A549 (cell line): ENCODE data around the gene MBLAC1. TPM values are rescaled to one million over a fixed set of nuclear protein-coding genes. Genes with fewer than 3 reads are reported as not detected.
A peak's percentile ranks its signal among the peaks of the same experiment; 100 is the strongest.

Experiments used
- ATAC-seq, 2 experiments: fragments of 200-7000 bp in 1 of 2; fragments of >200 bp in 1 of 2; cut with Nextera tagmentation in 1 of 2; cut with Tn5 transposase in 1 of 2; 3 replicates each; pipeline versions ENCODE4 v1.8.0 to v1.9.1; 2018 to 2020; ENCODE audit warnings: mild to moderate bottlenecking in 1 of 2, moderate library complexity in 1 of 2
- CTCF ChIA-PET: fragments of 300-600 bp; sonication (Branson Sonifier 250); formaldehyde crosslinking; extraction: SDS; loops from one replicate; lab custom pipeline; 2021; ENCODE audit warnings: antibody characterized with exemption, inconsistent platforms; lab: Yijun Ruan, JAX
- POLR2A ChIA-PET: fragments of 350-600 bp; formaldehyde crosslinking; extraction: SDS; loops from one replicate; lab custom pipeline; 2021; ENCODE audit warnings: antibody characterized with exemption, inconsistent platforms; lab: Yijun Ruan, JAX
- DNase-seq, 2 experiments: peaks; one replicate each; pipeline versions ENCODE4 v3.0.0 to v3.0.0-alpha.2; 2011 to 2016; ENCODE audit warnings: low read depth in 1 of 2, low spot score in 1 of 2
- FAIRE-seq: peaks from 2 replicates; lab custom pipeline; 2011; peaks lifted over from hg19 to GRCh38; lab: Jason Lieb, UNC
- H3K27ac ChIP-seq, 2 experiments: fragments of >200 bp; sonication (Bioruptor Twin); formaldehyde crosslinking; 3 replicates each; pipeline ENCODE4 v1.5.1; 2016 to 2017
- H3K4me1 ChIP-seq: fragments of >200 bp; sonication (Bioruptor Twin); formaldehyde crosslinking; 3 replicates; pipeline ENCODE4 v1.6.1; 2016
- H3K4me2 ChIP-seq: fragments of >200 bp; sonication (Bioruptor Twin); formaldehyde crosslinking; 3 replicates; pipeline ENCODE4 v1.6.1; 2016
- H3K4me3 ChIP-seq: fragments of >200 bp; sonication (Bioruptor Twin); formaldehyde crosslinking; 3 replicates; pipeline ENCODE4 v1.5.1; 2016
- H3K9me3 ChIP-seq: fragments of >200 bp; sonication (Bioruptor Twin); formaldehyde crosslinking; 3 replicates; pipeline ENCODE4 v1.6.1; 2016
- BHLHE40 ChIP-seq: IDR thresholded peaks from 2 replicates; pipeline ENCODE4 v1.6.1; 2012; ENCODE audit warnings: low read depth, low read length, inconsistent platforms
- CBX8 ChIP-seq: fragments of 200-600 bp; sonication (generic); IDR thresholded peaks from 2 replicates; pipeline ENCODE4 v1.6.1; 2016
- EP300 ChIP-seq, 2 experiments: fragments of >200 bp; sonication (Bioruptor Twin); formaldehyde crosslinking; IDR thresholded peaks; 2 replicates in 1 of 2; 3 replicates in 1 of 2; pipeline ENCODE4 v1.6.1; 2016 to 2017
- ESRRA ChIP-seq: fragments of 150-350 bp; IDR thresholded peaks from 2 replicates; pipeline ENCODE4 v1.6.1; 2014; ENCODE audit warnings: mild to moderate bottlenecking, low read length, borderline replicate concordance
- HEYL ChIP-seq: fragments of 250-450 bp; sonication (Bioruptor Pico); IDR thresholded peaks from 2 replicates; pipeline ENCODE4 v1.8.0; 2021; ENCODE audit warnings: mild to moderate bottlenecking, moderate library complexity
- HOXB13 ChIP-seq: fragments of 250-450 bp; sonication (Bioruptor Pico); IDR thresholded peaks from 2 replicates; pipeline ENCODE4 v1.5.0; 2020; ENCODE audit warnings: low read depth, mild to moderate bottlenecking, moderate library complexity
- JUNB ChIP-seq: fragments of >200 bp; sonication (Bioruptor Twin); formaldehyde crosslinking; IDR thresholded peaks from 2 replicates; pipeline ENCODE4 v1.6.1; 2016
- NFE2L2 ChIP-seq: fragments of 150-350 bp; conservative IDR thresholded peaks from 2 replicates; pipeline ENCODE4 v1.6.1; 2014; ENCODE audit warnings: low read length
- NPAS2 ChIP-seq: fragments of 250-450 bp; sonication (Bioruptor Pico); IDR thresholded peaks from 2 replicates; pipeline ENCODE4 v1.8.0; 2022; ENCODE audit warnings: mild to moderate bottlenecking, moderate library complexity, borderline replicate concordance
- NR3C1 ChIP-seq: fragments of >200 bp; sonication (Bioruptor Twin); formaldehyde crosslinking; IDR thresholded peaks from 3 replicates; pipeline ENCODE4 v1.6.1; 2017
- PBX3 ChIP-seq: IDR thresholded peaks from 2 replicates; pipeline ENCODE4 v1.6.1; 2012
- POLR2A ChIP-seq: IDR thresholded peaks from 2 replicates; pipeline ENCODE4 v1.6.1; 2012; ENCODE audit warnings: mild to moderate bottlenecking, low read length
- POLR2AphosphoS2 ChIP-seq: conservative IDR thresholded peaks from 2 replicates; pipeline ENCODE4 v1.6.1; 2012; ENCODE audit warnings: low read length, improper control_type of control experiment, inconsistent platforms
- RCOR1 ChIP-seq: fragments of 150-350 bp; IDR thresholded peaks from 2 replicates; pipeline ENCODE4 v1.6.1; 2014; ENCODE audit warnings: antibody characterized with exemption, low read length, low read depth
- SREBF2 ChIP-seq: fragments of 450-650 bp; IDR thresholded peaks from 2 replicates; pipeline ENCODE4 v1.6.1; 2014; ENCODE audit warnings: mild to moderate bottlenecking, moderate library complexity
- ZC3H11A ChIP-seq: fragments of 450-650 bp; IDR thresholded peaks from 2 replicates; pipeline ENCODE4 v1.6.1; 2014; ENCODE audit warnings: antibody characterized with exemption, mild to moderate bottlenecking
- ZNF302 ChIP-seq: fragments of 250-450 bp; sonication (Bioruptor Pico); IDR thresholded peaks from 2 replicates; pipeline ENCODE4 v1.9.0; 2021; ENCODE audit warnings: inconsistent platforms, mild to moderate bottlenecking, moderate library complexity
- ZSCAN20 ChIP-seq: fragments of 250-450 bp; sonication (Bioruptor Pico); IDR thresholded peaks from 2 replicates; pipeline ENCODE4 v1.8.0; 2022; ENCODE audit warnings: mild to moderate bottlenecking, moderate library complexity
- WGBS: methylation state at CpG from one replicate; pipeline ENCODE4 v1.1.6; 2017; ENCODE audit errors: missing lambda C conversion rate; 5-methylcytosine and 5-hydroxymethylcytosine counted together
- polyA plus RNA-seq, 4 experiments: library from polyadenylated mRNA; depleted of rRNA in 3 of 4; stranded (reverse); fragments of >200 nt; fragmentation: RNase III in 1 of 4; extraction: RNeasy Plus Mini Kit Qiagen cat#74134 plus additional on column Dnase treatment in 1 of 4; gene quantifications; 2 replicates in 3 of 4; 3 replicates in 1 of 4; pipeline ENCODE4 v1.2.3, GENCODE V29; 2011 to 2017
- TF ChIP-seq, protein P1 (sequence below): fragments of 450-650 bp; IDR thresholded peaks from 2 replicates; pipeline ENCODE4 v1.6.1; 2014; ENCODE audit warnings: antibody characterized with exemption
- TF ChIP-seq, protein P2 (sequence below): fragments of 200-600 bp; sonication (generic); IDR thresholded peaks from 2 replicates; pipeline ENCODE4 v1.6.1; 2016; ENCODE audit warnings: antibody characterized with exemption, mild to moderate bottlenecking, moderate library complexity
- TF ChIP-seq, protein P3 (sequence below): IDR thresholded peaks from 2 replicates; pipeline ENCODE4 v1.6.1; 2012

The MBLAC1 gene
- polyA plus RNA-seq, 2 of the 4 experiments (the other 2 are of a cell fraction): 0.63 to 2.6 TPM

DNA sequence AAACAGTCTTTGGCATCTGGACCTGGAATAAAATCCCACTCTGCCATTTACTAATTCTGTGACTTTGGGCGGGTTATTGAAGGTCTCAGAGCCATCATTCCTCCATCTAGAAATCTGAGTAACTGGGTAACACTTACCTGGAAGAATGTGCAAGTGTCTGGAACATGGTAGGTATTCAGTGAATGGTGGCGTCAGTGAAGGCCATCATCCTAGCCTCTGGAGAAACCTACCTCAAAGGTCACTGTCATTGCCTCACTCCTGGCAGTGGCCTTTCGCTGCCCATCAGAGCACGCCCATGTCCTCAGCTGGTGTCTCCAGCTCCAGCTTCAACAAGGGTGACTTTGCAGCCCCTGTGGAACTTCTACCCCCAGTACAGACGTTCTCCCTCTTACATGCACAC is 37.1 kb downstream of the MBLAC1 start:
- FAIRE-seq (no peak), ATAC-seq (no peak), DNase-seq (no peak)
- Histone ChIP-seq H3K27ac (no peak overlapping the region), H3K4me1 (peaks cover 15% of the 10 kb centered on the region), H3K4me2 (no peak overlapping the region), H3K4me3 (no peak overlapping the region), H3K9me3 (no peaks in the 10 kb centered on the region)
- WGBS: 86% methylated on average over 5 of the region's 5 CpGs
- CTCF ChIA-PET: interaction anchor here (1.1 to 1.3 kb wide), 2 partner anchors 12 to 32 kb away, joined by 3 read pairs; no protein-coding TSS in a partner anchor
- no peak for TF ChIP-seq NFE2L2
- no peak for TF ChIP-seq POLR2A
- TF ChIP-seq, protein P1, sequence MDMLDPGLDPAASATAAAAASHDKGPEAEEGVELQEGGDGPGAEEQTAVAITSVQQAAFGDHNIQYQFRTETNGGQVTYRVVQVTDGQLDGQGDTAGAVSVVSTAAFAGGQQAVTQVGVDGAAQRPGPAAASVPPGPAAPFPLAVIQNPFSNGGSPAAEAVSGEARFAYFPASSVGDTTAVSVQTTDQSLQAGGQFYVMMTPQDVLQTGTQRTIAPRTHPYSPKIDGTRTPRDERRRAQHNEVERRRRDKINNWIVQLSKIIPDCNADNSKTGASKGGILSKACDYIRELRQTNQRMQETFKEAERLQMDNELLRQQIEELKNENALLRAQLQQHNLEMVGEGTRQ: no peak
- POLR2A ChIA-PET: interaction anchor here (0.7 to 1.3 kb wide), 2 partner anchors 8 to 13 kb away, joined by 4 to 6 read pairs; partner anchors contain the start of genes GPC2 and STAG3

DNA sequence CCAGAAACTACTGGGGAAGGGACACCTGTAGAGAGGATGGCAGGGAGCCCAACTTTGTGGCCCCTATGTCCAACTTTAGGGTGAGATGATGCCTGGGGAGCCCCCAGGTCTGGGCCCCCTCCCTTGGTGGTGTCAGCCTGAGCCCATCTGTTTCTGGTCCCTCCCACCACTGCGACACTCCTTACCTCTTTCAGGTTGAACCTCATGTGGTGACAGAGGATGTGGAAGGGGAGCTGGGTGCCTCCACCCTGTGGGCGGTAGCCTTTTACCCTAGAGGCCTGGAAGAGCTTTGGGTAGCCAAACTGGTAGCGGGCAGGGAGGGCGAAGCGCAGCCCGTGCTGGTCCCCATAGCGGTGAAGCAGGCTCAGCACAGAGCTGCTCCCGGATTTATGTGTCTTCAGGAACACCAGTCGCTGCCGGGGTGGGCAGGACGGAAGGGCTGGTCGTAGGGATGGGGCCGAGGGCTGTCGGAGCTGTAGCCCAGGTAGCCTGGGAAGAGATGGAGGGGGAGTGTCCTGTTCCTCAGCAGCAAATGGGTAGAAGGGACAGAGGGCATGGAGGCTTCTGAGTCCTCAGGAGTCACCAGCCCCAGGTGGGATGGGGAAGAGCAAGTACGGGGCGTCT is 39.7 kb downstream of the MBLAC1 start:
- no peak overlapping the region for H3K4me3 ChIP-seq
- DNase-seq (no peak), FAIRE-seq (no peak), ATAC-seq (peak; percentile 6 to 9; a peak in 3 of 6 replicates)
- no peak overlapping the region for H3K27ac ChIP-seq
- no peak for TF ChIP-seq BHLHE40
- no peak overlapping the region for H3K4me2 ChIP-seq
- ChIA-PET CTCF (interaction anchor here (0.7 to 2.9 kb wide), 6 partner anchors 7 to 37 kb away, joined by 3 to 16 read pairs (median 3); partner anchors contain the start of genes GPC2 and TRAPPC14), POLR2A (no interaction called here)
- 78% methylated on average over 16 of the region's 16 CpGs for WGBS
- H3K9me3 ChIP-seq: no peaks in the 10 kb centered on the region
- peaks cover 10% of the 10 kb centered on the region; the same call in 2 of the 3 replicates for H3K4me1 ChIP-seq

DNA sequence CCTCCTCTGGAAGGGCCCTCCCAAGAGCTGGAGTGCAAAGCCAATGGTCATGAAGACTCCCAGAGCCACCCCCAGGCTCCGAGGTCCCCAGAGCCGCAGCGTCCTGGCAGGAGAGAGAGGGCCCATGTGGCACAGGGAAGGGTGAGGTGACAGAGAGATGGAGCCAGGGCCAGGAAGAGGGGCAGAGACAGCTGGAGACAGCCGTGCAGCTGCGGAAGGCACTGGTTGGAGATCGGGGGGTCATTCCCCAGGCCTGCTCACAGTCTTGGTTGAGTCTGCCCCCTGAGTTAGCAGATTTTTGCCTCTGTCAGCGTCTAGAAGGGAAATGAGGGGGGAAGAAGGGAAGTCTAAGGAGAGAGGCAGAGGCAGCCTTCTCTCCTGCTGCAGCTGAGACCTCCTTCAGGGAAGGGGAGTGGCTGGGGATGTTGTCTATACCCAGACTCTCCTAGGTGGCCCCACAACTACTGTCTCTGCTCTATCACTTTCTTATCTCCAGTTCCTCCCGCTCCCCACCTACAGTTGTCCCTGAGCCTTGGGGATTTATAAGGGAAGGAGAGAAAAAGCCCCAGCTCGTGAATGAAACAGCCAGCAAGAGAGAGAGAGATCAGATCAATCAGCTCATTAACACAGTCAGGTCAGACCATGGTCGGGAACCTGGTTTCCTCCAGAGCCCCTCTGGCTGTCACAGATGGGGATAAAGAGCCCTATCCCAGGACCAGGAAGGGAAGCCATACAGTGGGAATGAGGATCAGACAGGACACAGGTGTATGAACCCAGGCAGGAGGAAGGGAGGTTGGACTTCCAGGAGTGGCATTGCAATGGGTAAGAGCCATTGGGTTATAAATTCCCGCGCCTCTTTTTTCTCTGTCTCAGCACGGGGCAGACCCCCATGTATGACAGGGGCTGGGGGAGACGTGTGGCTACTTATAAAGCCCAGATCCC is 40.5 kb downstream of the MBLAC1 start:
- Histone ChIP-seq H3K27ac (no peak overlapping the region), H3K4me1 (peaks cover 10% of the 10 kb centered on the region; the same call in 2 of the 3 replicates), H3K4me2 (no peak overlapping the region), H3K9me3 (no peaks in the 10 kb centered on the region), H3K4me3 (no peak overlapping the region)
- WGBS: 70% methylated on average over 14 of the region's 14 CpGs
- CTCF ChIA-PET: interaction anchor here (0.9 to 2.9 kb wide), 5 partner anchors 8 to 37 kb away, joined by 3 to 16 read pairs (median 5); partner anchors contain the start of genes GPC2 and TRAPPC14
- FAIRE-seq (no peak), DNase-seq (no peak), ATAC-seq (peak; percentile 14 to 18; a peak in 4 of 6 replicates)
- TF ChIP-seq, protein P2, sequence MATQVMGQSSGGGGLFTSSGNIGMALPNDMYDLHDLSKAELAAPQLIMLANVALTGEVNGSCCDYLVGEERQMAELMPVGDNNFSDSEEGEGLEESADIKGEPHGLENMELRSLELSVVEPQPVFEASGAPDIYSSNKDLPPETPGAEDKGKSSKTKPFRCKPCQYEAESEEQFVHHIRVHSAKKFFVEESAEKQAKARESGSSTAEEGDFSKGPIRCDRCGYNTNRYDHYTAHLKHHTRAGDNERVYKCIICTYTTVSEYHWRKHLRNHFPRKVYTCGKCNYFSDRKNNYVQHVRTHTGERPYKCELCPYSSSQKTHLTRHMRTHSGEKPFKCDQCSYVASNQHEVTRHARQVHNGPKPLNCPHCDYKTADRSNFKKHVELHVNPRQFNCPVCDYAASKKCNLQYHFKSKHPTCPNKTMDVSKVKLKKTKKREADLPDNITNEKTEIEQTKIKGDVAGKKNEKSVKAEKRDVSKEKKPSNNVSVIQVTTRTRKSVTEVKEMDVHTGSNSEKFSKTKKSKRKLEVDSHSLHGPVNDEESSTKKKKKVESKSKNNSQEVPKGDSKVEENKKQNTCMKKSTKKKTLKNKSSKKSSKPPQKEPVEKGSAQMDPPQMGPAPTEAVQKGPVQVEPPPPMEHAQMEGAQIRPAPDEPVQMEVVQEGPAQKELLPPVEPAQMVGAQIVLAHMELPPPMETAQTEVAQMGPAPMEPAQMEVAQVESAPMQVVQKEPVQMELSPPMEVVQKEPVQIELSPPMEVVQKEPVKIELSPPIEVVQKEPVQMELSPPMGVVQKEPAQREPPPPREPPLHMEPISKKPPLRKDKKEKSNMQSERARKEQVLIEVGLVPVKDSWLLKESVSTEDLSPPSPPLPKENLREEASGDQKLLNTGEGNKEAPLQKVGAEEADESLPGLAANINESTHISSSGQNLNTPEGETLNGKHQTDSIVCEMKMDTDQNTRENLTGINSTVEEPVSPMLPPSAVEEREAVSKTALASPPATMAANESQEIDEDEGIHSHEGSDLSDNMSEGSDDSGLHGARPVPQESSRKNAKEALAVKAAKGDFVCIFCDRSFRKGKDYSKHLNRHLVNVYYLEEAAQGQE: no peak
- POLR2A ChIA-PET: no interaction called here

- CTCF ChIA-PET: interaction anchor here (1.2 to 2.9 kb wide), 3 partner anchors 9 to 35 kb away, joined by 5 to 16 read pairs (median 7); partner anchors contain the start of gene TRAPPC14
Observed at GRCh38 chr7:100167912-100168323, 41.2 kb downstream of the MBLAC1 start.

More at GRCh38 chr7:100167912-100168323, 41.2 kb downstream of the MBLAC1 start:
- ATAC-seq (no peak), FAIRE-seq (no peak), DNase-seq (no peak)
- 77% methylated on average over 11 of the region's 11 CpGs for WGBS
- TF ChIP-seq JUNB (no peak), ZC3H11A (no peak), ZNF302 (CRISPR knock-in tag) (no peak), POLR2AphosphoS2 (no peak), BHLHE40 (no peak), PBX3 (no peak), CBX8 (no peak), SREBF2 (no peak), NPAS2 (CRISPR knock-in tag) (no peak), HOXB13 (CRISPR knock-in tag) (no peak), NR3C1 (no peak), ESRRA (no peak), HEYL (no peak), EP300 (IDR thresholded peaks at IDR 0.05) (no peak), ZSCAN20 (CRISPR knock-in tag) (no peak), RCOR1 (no peak)
- TF ChIP-seq, protein P3, sequence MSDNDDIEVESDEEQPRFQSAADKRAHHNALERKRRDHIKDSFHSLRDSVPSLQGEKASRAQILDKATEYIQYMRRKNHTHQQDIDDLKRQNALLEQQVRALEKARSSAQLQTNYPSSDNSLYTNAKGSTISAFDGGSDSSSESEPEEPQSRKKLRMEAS: no peak
- H3K27ac ChIP-seq: no peak overlapping the region
- H3K4me1 ChIP-seq: peaks cover 6% of the 10 kb centered on the region; the same call in 2 of the 3 replicates
- H3K4me2 ChIP-seq: no peak overlapping the region
- no peak overlapping the region for H3K4me3 ChIP-seq
- no peaks in the 10 kb centered on the region for H3K9me3 ChIP-seq
- POLR2A ChIA-PET: no interaction called here
